ENCODE data around the gene IFI44L.

Gene IFI44L

DNA sequence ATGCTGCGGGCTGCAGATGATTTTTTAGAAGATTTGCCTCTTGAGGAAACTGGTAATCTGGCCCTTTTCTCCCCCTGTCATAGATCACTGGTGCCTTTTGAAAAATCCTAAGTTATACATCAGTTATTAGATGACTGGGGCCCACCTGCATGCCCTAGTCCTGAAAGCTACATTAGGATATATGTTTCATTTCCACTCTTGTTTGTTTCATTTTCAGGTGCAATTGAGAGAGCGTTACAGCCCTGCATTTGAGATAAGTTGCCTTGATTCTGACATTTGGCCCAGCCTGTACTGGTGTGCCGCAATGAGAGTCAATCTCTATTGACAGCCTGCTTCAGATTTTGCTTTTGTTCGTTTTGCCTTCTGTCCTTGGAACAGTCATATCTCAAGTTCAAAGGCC lies 21.3 kb downstream of the IFI44L start:
- DNase-seq (ENCODE audit: low read depth) = no peak

DNA sequence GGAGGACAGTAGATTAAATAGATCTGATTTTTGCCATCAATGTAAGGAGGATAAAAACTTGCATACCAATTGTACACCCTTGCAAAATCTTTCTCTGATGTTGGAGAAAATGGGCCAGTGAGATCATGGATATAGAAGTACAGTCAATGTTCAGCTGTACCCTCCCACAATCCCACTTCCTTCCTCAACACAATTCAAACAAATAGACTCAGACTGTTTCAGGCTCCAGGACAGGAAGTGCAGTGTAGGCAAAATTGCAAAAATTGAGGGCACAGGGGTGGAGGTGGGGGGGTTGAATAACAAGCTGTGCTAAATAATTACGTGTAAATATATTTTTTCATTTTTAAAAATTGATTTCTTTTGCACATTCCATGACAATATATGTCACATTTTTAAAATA lies 25.5 kb downstream of the IFI44L start:
- no peak for DNase-seq (ENCODE audit: low read depth)

DNA sequence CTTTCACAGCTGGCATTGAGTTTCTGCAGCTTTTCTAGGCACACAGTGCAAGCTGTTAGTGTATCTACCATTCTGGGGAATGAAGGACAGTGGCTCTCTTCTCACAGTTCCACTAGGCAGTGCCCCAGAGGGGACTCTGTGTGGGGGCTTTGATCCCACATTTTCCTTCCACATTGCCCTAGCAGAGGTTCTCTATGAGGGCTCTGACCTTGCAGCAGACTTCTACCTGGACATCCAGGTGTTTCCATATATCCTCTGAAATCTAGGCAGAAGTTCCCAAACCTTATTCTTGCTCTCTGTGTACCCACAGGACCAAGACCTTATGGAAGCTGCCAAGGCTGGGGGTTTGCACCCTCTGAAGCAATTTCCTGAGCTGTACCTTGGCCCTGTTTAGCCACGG lies 27.0 kb downstream of the IFI44L start:
- DNase-seq (ENCODE audit: low read depth) = no peak

DNA sequence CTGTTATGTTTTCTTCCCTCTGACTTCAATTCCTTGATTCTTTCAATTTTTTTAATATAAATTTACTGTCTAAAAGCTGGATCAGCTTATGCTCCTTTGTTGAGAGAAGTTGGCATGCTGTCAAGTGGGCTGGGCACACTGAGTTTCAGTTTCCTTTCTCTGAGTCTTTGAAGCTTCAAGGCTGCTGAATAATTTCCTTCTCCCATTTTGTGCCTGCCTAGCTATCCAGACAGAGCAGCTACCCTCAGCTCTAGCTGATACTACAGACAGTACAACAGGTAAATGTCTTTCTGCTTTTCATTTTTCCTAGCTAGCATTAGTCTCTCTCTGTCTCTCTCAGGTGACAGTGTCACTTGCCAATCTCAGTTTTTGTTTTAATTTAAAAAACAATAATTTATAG lies 29.4 kb downstream of the IFI44L start, which contains the start of gene IFI44:
Gene IFI44 (plus strand): TSS at position 204 of the 400 bp plus-strand sequence. CDS start 365 bp downstream, outside the sequence.
- no peak for DNase-seq (ENCODE audit: low read depth)

DNA sequence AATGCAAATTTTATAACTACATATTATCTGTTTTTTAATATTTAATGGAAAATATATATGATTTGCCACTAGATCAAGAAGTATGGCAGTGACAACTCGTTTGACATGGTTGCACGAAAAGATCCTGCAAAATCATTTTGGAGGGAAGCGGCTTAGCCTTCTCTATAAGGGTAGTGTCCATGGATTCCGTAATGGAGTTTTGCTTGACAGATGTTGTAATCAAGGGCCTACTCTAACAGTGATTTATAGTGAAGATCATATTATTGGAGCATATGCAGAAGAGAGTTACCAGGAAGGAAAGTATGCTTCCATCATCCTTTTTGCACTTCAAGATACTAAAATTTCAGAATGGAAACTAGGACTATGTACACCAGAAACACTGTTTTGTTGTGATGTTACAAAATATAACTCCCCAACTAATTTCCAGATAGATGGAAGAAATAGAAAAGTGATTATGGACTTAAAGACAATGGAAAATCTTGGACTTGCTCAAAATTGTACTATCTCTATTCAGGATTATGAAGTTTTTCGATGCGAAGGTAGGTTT lies 29.9 kb downstream of the IFI44L start:
- no peak for DNase-seq (ENCODE audit: low read depth)

DNA sequence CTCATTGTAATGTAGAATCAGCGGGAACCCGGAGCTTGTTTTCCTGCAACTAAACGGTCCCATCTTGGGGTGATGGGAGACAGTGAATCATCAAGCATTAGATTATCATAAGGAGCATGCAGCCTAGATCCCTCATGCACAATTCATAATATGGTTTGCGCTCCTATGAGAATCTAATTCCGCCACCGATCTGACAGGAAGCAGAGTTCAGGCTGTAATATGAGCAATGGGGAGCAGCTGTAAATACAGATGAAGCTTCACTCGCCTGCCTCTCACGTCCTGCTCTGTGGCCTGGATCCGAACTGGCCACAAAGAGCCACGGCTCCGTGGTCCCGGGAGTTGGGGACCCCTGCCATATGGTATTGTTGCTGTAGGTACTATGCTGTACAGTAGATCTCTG lies 31.0 kb downstream of the IFI44L start:
- DNase-seq (ENCODE audit: low read depth) = no peak

DNA sequence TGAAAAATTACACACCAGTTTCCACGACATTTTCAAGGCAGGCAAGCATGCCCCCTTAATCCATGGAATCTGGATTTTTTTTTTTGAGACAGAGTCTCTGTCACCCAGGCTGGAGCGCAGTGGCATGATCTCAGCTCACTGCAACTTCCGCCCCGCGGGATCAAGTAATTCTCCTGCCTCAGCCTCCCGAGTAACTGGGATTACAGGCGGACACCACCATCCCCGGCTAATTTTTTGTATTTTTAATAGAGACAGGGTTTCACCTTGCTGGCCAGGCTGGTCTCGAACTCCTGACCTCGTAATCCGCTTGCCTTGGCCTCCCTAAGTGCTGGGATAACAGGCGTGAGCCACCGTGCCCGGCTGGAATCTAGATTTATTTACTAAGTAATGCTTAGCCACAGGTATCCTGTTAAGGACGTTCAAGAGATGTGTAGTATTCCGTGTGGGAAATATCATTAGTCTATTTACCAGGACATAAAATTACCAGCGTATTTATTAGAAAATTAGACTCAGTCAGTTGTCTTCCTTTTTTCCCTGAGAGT lies 31.8 kb downstream of the IFI44L start:
- DNase-seq (ENCODE audit: low read depth) = no peak

DNA sequence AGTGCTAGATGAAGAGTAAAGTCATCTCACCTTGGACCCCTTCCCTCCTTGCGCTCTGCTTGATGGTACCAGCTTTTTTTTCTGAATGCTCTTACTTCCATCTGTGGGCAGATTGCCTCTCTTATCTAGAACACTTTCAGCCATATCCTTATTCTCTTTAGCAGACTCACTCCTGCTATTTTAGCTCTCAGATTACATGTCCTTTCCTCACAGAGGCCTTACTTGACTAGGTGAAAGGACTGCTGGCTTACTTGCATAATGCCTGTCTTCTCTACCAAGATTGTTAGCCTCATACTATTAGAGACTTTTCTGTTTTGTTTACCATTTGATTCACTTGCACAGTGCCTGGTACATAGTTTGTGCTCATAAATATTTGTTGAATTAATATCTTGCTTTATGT lies 38.7 kb downstream of the IFI44L start:
- no peak for DNase-seq (ENCODE audit: low read depth)

DNA sequence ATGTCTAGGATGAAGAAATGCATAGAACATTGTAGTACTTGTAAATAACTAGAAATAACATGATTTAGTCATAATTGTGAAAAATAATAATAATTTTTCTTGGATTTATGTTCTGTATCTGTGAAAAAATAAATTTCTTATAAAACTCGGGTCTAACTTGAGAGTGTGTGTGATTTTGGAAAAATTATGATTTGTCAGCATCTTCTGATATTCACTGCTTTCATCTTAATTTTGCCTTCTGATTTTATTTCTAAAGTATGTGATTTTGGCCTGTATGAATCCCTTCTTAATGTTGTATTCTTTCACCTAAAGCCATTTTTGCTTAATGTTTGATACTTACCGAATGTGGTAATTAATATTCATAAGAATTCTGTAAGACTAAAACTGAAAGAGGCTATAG lies 43.7 kb downstream of the IFI44L start:
- DNase-seq (ENCODE audit: low read depth) = no peak

DNA sequence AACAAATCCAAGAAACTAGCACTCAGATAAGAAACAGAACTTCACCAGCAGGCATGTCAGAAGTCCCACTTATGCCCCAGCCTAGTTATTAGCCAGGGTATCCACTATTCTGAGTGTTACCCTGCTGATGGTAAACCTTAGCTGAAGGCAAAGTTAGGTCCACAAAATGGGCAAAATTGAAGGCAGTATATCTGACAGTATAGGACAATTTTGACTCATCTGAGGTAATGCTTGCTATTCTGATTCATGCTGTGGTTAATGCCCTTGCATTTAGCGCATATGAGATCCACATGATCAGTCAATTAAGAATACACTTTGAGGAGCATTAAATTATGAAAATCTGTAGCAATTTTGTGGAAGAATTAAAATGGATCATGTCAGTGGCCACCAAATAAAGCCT lies 44.5 kb downstream of the IFI44L start:
- DNase-seq (ENCODE audit: low read depth) = no peak

DNA sequence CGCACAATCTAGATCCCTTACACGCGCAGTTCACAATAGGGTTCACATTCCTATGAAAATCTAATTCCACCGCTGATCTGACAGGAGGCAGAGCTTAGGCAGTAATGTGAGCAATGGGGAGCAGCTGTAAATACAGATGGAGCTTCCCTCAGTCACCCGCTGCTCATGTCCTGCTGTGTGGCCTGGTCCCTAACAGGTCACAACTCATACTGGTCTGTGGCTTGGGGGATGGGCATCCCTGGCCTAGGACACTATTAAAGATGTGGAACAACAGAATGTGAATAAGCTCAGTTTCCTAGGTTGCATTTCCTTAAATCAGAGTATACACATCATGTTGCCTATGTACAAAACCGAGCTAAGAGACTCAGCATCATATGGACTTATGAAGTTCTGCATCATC lies 45.6 kb downstream of the IFI44L start:
- no peak for DNase-seq (ENCODE audit: low read depth)

DNA sequence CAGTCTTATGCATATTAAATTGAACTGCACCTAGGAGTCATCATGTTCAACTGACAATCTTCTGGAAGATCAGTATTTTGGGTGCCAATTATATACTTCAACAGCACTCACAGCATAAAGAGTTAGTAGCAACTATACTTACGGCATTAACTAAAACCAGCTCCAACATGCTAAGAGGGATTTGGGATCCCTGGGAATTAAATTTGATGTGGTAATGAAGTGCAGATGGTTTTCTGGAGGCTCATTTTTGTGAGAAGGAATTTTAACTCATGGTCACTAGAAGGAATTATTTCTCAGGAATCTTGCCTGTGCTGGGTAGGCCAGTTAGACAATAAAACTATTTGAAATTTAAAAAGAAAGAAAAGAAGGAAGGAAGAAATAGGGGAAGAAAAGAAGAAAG lies 47.7 kb downstream of the IFI44L start:
- DNase-seq (ENCODE audit: low read depth) = no peak

DNA sequence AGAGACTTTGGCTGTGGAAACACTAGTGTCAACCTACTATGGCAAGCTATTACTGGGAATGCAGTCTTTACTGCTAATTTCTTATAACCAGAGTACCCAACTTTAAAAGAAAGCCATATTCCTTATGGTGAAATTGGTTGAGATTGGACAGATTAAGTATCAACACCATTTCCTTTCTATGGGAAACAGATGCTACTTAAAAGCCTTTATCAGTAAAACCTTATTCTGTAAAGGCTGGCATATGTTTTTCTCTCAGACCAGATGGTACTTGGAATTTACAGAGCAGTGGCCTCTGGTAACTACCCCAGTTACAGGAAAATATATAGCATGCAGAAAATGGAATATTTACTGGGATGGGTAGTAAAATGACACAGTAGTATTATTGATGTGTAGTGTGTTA lies 48.2 kb downstream of the IFI44L start:
- no peak for DNase-seq (ENCODE audit: low read depth)

DNA sequence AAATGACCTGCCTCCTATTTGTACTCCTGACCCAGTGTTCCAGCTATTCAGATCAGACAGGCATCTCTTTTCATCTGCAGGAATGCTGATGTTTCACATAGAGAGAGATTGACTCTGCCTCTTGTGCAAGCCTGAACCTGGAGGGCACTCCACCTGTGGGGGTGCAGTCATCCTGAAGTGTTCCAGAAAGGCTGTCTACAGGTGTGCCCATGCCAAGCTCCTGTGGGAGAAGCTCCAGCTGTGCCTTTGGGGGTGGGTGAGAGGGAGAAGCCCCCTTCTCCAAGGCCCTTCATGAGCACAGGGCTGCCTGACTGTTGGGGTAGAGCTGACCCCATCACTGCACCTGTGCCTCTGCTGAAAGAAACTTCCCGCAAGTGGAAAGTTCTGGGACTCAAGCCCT lies 52.2 kb downstream of the IFI44L start:
- DNase-seq (ENCODE audit: low read depth) = no peak

DNA sequence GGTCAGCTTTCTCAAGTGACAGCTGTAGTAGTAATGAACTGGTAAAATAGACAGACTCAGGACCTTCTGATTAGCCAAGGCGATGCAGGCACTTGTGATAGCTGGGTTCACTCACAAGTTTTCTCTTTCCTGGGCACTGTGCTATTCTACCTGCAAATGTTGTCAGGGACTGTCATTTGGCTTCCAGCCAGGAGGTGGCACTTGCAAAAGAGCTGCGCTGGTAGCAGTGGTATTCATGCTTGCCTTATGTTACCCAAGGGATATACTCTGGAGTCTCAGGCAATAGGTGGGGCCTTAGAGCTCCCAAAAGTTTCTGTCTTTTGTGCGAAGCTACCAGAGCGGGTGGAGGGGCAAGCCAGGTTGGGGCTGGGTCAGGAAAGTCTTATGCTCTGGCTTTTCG lies 52.9 kb downstream of the IFI44L start:
- DNase-seq (ENCODE audit: low read depth) = no peak

DNA sequence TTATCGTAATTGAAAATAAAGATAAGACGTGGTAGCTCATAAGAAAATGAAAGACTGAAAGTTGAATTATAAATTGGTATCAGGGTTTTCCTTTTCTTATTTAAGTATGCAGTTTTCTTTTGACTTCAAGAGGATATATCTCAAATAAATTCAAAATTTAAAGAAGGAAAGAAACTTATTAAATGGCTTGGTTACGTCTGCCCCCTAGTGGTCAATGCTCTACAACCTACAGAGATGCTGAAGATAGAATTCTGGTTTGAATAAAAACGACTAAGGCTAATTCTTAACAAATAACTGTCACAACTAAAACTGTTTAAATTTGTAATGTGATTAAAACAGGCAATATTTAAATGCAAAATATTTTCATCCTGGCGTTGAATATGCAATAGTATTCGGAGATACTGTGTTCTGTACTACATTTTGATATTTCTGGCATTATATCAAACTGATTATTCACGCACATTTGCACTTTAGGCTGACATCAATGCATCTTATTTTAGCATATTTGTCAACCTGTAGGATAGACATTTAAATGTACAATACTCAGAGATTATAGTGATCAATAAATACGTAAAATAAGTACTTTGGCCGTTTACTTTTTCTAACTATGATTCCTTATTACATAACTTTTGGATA lies 56.2 kb downstream of the IFI44L start:
- no peak for DNase-seq (ENCODE audit: low read depth)

DNA sequence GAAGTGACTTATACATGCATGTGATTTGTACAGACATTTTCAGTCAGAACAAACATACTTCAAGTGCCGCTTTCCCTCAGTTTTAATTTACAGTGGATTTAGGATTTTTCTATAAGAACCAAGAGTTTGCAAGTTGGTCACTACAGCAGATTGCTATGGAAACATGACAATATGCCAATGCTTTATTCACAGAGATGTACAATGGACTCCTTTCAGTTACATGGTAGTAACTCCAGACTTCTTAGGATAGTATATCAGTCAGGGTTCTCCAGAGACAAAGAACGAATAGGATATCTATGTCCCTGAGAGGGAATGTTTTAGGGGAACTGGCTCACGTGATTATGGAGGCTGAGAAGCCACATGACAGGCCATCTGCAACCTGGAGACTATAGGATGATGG lies 56.7 kb downstream of the IFI44L start:
- DNase-seq (ENCODE audit: low read depth) = no peak

DNA sequence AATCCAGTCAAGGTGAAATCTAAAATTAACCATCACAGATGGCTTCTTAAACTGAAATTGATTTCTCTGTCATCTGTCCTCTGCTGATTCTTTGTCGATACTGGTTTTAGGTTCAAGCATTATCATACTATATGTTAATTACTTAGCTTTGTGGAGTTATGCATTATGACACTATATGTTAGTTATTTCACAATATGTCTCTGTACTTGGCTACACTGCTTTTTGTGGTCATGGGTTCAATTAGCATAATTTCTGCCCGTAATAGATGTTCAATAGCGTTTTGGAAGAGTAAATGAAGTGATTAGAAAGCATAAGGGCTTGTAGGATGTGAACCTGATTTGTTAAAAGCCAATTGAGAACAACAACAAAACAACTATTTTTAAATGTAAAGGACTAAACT lies 57.5 kb downstream of the IFI44L start:
- DNase-seq (ENCODE audit: low read depth) = no peak

DNA sequence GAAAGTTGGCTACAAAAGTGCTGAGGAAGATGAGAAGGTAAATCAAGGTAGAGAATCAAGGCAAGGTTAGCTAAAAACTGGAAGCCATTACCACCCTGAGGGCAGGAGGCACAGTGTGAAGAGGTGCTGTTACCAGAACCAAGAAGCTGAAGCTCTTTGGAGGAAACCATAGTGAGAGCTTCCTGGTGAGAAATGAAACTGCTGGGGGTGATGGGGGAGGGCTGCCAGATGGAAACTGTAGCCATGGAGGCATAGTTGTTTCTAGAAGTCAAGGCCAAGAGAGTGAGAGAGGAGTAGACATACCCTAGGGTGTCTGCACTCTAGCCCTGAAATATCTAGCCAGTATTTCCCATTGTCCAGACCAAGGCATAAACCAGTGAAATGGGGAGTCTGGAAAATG lies 58.1 kb downstream of the IFI44L start:
- DNase-seq (ENCODE audit: low read depth) = no peak

DNA sequence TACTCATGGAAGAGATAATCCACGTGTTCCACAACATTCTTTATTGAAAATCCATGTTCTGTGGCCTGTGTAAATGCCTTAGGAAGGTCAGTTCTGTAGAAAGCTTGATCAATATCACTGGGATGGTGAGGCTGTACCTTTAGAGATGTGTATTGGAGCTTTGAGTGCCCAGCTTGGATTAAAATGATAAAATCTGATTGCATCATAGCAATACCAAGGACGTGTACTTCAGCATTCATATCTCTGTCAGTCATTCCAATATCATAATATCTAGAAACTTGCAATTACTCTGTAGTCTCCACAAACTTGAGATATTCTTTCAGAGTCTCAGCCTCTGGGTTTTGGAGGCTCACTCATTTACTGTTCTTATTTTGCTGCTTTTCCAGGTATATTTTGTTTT lies 61.0 kb downstream of the IFI44L start:
- DNase-seq (ENCODE audit: low read depth) = no peak

DNA sequence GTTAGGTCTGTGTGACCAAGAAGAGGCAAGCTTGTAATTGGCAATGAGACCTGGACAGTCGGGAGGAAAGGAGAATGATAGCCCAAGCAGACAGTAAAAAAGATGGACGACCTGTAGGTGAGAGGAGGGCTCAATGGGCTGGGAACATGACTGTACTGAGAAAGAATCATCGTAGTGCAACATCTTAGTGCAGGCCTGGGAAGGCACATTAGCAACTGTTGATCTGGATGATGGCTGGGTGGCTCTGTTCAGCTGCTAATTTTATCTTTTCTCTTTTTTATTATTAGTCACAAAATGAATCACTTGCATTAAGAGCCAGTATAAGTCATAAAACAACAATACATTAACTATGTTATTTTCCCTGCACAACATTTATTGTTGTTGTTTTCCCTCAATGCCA lies 62.2 kb downstream of the IFI44L start:
- DNase-seq (ENCODE audit: low read depth) = no peak

DNA sequence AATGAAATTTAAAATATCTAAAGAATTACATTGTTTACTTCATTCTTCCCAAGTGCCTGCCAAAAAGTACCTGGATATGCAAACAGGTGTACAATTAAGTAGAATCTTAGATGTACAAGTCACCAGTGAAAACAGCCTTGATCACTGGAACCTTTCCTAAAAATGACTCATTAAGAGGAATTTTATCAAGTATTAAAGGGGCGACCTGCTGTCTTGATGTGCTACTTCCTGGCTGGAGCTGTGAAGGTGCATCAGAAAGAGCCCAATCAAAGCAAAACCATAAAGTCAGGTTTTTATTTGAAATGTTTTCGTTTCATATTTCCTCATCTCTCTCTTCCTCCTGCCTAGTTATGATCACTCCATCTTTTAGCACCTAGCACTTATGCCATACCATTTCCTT lies 62.8 kb downstream of the IFI44L start:
- no peak for DNase-seq (ENCODE audit: low read depth)

DNA sequence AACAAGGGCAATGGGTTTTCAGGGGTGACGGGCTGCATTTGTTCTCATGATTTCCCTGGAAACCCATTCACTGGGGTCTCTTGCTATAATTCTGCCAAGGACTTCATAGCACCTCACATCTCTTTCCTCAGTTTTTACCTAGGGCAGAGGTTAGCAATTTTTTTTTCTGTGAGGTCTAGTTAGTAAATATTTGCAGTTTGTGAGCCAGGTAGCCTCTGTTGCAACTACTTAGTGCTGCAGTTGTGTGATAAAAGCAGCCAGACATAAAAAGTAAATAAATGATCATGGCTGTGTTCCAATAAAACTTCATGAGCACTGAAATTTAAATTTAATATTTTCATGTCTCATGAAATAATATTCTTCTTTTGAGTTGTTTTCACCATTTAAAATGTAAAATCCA lies 67.1 kb downstream of the IFI44L start:
- no peak for DNase-seq (ENCODE audit: low read depth)

DNA sequence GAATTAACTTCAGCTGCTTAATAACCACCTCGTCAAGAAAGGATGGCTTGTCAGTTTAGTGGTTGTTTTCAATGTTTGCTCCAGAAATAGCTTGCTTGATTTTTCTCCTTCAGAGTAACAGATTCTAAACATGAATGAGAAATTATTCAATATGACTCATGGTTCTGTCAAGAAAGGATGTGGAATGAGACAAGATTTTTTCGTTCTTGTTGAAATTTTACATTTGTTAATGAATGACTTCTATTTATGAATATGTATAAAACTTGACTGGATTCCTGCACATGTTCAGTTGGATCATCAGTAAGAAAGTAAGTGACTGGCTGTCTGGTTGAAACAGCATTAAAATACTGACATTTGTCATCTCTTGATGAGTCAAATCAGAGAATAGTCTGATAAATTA lies 67.7 kb downstream of the IFI44L start:
- DNase-seq (ENCODE audit: low read depth) = no peak
